Ramos (cell line): ENCODE results near the gene SAMD1.

ENCODE experiments used
- in situ Hi-C: fragments of 300-500 bp; cut with MboI; formaldehyde crosslinking; loops from one replicate; pipeline ENCODE4 v1.14.3; 2022; ENCODE audit warnings: low sequenced_read_pairs; ENCODE audit not compliant: unreplicated experiment

Gene SAMD1

DNA sequence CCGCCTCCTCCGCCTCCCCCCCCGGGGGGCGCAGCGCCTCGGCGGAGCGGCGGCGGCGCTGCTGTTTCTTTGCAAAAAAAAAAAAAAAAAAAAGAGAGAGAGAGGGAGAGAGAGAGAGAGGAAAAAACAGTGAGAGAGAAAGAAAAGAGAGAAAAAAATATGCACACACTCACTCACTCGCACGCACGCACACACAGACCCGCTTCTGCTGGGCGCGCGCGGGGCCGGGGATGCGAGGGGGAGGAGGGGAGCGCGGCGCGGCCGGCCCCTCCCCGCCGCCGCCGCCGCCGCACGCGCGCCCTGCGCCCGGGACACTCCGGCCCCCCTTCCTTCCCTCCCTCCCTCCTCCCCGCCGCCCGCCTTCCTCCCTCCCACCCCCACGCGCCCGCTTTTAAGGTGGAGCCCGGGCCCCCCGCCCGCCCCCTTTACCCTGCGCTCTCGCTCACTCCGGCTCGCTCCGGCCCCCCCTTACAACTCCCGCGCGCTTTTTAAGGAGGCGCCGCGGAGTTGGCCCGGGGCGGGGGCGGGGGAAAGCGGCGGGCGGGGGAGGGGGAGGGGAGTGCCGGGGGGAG, at the start of gene SAMD1:
Gene SAMD1, minus strand, starts transcription at position 243 of the 572 bp plus-strand sequence.
- in situ Hi-C loops: no loop called here

DNA sequence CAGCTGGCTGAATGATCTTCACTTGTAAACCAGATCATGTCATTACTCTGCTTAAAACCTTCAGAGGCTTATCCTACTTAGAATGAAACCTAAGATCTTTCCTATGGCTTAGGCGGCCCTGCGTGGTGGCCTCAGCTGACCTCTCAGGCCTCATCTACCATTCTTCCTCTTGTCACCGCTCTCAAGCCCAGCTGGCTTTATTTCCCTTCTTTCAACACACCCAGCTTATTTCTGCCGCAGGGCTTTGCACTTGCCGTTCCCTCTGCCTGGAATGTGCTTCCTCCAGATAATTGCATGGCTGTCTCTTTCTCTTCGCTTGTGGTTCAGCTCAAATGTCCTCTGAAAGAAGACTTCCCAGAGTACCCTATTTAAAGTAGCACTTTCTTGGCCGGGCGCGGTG, 49.4 kb upstream of the SAMD1 start:
- in situ Hi-C loops: no loop called here

DNA sequence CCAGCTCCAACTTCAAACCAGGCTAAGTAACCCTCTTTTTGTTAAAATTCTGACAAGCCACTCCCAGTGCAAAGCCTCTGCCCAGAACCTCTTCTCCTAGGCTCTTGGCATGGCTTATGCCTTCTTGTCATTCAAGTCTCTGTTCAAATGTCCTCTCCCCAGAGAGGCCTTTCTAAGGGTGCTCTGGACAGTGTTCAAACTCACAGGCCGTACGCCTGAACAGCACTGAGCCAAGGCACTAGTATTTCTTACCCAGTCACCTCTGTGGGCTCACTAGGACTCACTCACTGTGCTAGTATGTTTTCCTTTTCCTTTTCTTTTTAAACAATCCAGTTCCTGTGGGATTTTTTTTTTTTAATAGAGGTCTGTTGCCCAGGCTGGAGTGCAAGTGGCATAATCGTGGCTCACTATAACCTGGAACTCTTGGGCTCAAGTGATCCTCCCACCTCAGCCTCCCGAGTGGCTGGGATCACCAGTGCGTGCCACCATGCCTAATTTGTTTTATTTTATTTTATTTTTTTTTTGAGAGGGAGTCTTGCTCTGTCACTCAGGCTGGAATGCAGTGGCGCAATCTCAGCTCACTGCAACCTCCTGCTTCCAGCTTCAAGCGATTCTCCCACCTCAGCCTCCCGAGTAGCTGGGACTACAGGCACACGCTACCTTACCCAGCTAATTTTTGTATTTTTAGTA, 48.2 kb upstream of the SAMD1 start:
- in situ Hi-C loops: no loop called here

DNA sequence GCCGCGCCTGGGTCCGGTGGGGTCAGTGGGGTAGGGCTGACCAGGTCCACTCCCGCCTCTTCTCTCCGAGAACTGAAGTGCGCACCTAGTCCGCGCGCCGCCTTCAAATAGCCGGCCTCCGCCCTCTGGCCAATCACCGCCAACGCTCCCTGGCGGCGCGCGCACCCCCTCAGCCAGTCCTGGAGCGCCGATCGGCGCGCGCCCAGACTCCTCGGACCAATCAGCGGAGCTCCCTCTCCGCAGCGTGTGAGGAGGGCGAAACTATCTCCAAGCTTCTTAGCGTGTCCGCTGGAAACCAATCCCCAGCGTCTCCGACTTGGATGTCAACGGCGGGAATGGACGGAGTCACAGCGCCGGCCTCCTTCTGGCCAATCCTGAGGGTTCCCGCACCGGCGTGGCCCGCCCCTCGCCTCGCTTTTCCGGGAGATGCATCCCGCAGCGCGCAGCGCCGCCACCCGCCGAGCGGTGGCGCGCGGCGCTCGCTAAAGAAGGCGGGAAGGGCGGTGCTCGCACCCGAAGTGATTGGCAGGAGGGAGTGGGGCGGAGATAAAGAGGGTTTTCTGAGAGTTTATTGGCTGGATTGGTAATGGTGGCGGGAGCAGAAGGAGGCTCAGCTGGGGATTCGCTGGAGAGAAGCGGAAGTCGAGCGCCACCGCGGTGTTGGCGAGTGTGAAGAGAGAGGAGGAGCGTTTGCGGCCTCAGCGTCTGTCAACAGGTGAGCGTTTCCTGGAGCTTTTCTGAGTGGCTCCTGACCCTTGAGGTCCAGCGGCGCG, 46.1 kb upstream of the SAMD1 start, which contains the start of gene ASF1B:
Gene ASF1B, minus strand, starts transcription at position 81 of the 773 bp plus-strand sequence. CDS start 133 bp downstream, outside the sequence.
- in situ Hi-C loops: no loop called here

DNA sequence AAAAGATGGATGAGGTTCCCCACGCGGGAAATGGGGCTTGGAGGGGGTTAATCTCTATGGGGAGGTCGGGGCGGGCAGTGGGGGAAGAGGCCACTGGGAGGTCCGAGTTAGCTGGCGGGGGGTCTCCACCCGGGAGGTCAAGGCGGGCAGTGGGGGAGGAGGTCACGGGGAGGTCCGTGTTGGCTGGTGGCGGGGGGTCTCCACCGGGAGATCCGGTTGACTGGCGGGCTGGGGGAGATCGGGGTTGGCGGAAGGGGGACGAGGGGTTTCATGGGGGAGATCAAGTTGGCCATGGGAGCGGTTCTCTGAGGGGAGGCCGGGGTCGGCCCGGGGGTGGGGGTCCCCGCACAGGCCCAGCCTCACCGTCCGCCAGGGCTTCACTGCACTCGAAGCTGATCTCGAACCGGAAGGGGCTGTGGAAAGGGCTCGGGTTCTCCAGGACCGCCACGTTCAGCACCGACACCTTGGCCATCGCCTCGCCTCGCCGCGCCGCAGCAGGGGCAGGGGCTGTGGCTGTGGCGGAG, 45.5 kb upstream of the SAMD1 start:
- in situ Hi-C loops: no loop called here

DNA sequence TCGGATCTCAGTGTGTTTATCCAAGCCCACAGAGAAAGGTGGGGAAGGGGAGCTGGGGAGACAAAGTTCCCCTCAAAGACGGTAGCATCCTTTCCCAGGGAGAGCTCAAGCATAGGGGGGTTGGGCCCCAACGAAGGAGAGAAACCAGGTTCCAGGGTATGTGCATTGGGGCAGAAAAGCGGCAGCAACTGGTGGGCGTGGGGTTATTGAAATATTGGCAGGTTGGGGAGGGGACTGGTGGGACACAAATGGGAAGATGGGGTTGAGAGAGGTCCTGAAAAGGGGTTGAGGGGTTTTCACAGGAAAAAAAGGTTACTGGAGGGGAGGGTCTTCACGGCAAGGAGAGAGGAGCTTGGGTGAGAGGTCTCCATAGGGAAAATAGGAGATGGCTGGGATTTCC, 44.8 kb upstream of the SAMD1 start:
- in situ Hi-C loops: no loop called here

DNA sequence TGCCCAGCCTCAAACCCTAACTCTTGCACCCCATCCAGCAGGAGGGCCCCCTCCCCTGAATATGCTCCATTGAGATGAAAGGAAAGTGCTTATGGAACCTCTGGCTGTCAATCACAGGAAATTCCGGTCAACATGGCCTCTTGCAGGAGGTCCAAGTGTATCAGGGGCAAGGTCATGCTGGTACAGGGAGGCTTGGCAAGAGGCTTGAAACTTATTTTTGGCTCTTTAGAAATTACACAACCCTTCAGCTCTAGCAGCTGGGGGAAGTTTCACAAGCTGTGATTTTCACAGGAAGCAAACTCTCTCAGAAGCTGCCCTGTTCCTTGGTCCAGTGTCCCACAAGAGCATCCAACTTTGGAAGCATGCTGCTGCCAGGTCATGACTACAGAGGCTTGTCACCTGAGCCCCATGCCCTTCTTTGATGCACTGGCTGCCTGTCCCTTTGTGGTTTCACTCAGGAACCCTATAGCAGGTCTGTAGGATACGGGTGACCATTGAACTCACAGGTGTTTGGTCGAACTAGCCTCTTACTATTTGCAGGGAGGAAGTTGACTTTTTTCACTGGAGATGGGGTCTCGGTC, 37.5 kb upstream of the SAMD1 start:
- in situ Hi-C loops: no loop called here

DNA sequence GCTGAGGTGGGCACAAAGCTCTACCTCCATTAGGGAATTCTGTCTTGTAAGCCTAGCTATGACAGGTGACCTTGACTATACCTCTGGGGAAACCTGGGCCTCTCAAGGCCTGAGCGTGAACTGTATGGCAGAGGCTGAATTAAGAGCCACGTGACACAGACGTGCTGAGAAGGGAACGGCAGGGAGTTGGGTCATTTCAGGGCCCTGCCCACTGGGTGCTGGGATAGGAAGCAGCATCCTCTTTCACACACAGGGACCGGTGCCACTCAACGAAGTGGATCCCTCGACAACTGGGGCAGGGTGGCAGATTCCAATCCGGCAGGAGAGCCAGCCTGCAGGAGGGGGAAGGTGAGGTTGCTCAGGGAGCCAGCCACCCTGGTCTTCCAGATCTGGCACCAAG, 36.6 kb upstream of the SAMD1 start:
- in situ Hi-C loops: no loop called here

DNA sequence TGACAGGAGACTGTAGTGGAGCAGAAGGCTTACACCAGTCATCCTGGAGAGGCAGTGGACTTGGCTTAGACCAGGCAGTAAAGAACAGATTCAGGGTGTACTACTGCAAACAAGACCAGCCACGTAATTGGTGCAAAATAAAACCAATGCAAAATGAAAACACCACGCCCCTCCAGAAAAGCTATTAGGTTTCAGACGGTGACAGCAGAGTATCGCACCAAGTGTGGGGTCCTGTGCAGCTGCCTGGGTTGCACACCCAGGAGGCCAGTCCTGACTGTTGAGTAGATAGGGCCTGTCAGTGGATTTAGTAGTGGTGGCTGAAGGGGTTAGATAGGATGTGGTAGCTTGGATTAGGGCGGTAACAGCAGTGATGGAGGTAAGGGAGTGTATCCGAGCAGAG, 32.4 kb upstream of the SAMD1 start:
- in situ Hi-C loops: no loop called here

DNA sequence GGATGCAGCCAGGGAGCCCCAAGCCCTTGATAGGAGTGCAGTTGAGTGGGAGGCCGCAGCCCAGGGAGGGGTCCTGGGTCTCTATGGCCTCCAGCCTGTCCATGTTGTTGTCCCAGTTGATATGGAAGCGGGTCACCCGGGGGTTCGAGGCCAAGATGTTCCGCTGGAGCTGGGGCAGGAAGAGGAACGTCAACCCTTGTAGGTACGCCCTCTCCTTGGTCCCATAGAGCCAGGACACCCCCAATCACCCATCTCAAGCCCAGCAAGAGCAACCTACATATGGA, 29.9 kb upstream of the SAMD1 start:
- in situ Hi-C loops: no loop called here

DNA sequence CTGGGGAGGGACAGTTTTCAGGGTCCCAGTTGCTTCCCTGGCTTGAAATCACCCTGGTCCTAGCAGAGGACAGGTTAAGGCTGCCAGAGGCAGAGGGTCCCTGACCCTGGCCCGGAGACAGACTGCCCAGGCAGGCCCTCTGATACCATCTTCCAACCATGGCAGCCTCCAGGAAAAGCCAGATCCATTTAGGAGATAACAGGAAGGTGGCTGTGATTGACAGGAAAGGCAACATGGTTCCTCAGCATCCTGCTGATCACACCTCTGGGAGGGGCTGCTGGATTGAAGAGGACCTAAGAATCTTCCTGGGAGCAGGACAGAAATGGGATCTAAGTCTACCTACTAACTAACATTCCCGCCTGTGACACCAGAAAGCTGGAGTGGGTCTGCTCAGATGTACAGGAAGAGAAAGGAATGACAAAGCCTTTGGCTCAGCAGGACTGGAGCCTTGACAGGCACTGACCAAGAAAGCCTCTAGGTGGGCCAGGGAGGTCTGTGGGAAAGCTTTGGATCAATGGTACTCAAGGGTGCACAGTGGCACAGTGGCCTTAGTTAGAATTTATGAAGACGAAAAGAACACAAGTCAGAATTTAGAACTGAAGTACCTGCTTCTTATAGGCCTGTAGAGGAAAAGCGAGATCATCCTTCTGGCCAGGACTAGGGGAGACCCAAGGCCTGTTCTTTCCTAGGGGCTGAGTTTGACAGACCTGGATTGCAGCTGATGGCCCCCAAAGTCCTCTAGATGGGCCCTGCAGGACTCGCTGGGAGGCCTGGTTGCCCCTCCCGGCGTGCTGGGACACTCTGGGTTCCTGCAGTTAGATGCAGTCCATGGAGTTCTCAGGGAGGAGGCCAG, 29.3 kb upstream of the SAMD1 start:
- in situ Hi-C loops: no loop called here

DNA sequence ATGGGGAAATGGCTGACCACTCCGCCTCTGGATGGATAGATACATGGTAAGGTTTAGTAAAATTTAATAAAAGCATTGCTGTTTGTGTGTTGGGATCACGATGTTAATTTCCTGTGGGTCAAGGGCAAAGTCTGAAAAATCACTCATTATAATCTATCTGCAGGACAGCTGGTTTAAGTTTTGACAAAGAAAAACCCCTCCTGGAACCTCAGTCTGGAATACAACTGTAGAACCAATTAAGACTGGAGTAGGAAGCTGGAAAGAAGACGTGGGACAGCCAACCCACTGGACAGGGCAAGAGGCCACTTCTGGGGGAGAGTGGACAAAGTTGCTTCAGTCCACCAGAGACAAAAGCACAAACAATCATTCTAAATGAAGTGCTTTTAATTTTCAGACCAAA, 28.6 kb upstream of the SAMD1 start:
- in situ Hi-C loops: no loop called here

DNA sequence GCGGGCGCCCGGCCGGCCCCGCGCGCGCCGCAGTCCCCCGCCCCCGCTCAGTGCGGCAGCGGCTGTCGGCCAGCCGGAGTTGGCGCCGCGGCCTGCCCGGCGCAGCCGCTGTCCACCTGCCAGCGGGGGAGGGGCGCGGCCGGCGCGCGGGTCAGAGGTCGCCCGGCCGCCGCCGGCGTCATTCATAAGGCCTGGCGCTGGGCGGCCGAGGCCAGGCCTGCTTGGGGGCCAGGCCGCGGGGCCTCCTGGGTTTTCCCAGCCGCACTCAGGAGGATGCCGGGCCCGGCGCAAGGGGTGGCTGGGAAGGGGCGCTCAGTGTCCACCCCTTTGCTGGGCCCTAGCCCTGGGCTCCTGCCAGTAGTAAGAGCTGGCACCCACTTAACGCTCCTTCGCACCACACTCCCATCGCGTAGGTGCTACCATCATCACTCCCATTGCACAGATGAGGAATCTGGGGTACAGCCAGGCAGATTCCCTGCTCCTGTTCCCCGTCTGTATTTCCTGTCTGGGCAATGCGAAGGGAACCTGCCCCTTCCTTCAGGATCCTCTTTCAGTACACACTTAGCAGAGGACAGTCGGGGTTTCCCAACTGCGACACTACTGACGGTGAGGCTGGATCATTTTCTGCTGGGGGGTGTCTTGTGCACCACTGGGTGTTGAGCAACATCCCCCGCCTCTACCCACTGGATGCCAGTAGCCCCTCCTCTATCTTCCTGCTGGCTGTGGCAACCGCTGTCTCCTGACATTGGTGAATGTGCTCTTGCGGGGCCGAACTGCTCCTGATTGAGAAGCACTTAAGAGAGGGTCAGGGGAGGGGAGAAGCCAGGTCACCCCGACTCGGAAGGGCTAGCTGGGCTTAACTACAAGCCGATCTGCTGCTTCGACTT, 27.9 kb upstream of the SAMD1 start:
- in situ Hi-C loops: no loop called here

DNA sequence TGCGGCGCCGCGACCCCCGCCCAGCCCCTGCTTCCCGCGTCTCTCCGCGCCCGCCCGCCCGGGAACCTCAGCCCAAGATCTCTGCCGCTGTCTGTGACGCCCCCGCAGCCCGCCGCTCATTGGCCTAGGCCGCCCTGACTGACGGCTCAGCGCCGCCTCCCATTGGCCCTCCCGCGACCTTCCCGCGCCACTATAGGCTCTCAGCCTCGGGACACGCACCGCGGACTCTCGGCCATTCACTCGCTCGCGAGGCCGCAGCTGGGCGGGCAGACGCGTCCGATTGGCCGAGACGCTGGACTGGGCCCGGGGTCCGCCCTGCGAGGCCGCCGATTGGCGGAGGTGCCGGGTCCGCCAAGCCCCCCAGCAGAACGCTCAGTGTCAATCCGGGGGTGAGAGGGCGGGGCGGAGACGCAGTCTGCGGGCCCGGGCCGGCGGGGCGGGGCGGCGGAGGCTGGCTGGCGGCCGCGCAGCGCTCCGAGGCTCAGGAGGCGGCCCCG, 27.2 kb upstream of the SAMD1 start, which contains the start of gene PRKACA:
Gene PRKACA, minus strand, starts transcription at position 95 of the 497 bp plus-strand sequence. CDS start 215 bp downstream, outside the sequence.
- in situ Hi-C loops: no loop called here

DNA sequence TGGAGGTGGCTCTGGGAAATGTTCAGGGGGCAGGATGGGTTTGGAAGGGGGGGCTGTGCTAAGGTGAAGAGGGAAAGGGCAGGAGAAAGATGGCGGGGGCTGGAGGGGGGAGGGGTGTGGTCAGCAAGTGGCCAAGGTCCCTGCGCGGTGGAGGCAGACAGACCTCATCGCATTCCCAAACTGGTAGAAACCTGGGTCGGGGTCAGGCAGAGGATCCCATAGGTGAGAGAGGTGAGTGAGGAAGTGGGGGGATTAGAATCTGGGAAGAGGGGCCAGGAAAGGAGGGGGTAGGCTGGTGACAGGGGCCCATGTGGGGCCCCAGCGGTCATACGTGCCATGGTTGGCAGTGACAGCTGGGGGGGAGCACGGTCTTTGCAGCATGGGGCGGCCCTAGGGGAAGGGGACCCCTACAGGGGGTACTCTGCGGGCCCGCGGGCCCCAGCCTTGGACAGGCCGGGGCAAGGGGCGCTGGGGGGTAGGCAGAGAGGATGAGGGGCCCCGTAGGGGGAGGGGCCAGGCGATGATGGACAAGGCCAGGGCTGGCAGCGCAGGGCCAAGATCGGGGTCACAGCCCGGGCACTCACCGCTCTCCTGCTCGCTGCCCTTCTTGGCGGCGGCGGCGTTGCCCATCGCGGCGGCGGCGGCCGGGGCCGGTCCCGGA, 26.5 kb upstream of the SAMD1 start:
- in situ Hi-C loops: no loop called here

DNA sequence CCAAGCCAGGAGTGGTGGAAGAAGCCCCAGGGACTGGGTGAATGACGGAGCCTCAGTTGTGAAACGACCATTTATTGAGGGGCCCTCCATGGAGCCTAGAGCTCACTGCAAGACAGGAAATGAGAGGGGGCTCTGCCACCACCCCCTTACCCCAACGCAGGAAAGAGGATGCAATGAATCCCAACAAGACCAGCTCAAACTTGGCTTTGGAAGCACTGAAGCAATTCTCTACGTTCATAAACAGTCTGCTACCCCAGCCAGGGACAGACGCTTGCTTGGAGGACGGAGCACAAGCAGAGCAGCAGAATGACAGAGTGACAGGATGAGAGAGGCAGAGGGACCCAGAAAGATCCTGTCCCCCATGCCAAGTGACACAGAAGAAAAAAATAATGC, 26.0 kb upstream of the SAMD1 start:
- in situ Hi-C loops: no loop called here

DNA sequence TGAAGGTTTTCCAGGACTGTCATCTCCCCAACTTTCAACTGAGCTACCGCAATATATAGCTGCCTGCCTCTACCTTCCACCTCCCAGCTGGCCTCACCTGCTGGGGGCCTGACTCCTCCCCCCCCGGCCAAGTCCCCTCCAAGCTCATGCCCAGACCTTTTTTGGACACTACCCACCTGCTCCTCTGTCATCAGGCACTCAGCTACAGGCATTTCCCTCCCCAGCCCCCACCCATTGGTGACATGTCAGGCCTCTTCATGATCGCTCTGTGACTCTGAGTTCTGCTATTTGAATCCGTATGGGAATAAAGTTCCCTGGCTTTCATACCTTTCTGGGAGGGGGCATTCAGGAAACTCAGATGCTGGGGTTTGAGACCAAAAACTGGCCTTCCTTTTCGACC, 25.2 kb upstream of the SAMD1 start:
- in situ Hi-C loops: no loop called here

DNA sequence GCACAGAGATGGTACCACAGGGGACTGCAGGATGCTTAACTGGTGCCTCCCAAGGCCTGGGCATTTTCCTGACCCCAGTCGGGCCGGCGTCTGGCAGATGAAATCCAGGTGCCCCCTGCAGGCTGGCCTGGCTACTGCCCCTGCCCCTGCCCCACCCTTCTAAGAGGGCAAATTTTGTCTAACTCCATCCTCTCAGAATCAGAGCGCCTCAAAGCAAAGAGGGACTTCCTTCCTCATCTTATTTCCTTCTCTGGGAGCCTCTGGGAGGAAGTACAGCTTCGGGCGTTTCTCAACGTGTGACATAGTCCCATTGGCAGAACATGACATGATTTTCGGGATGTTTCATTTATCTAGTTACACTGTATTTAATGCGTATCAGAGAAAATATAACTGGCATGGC, 24.3 kb upstream of the SAMD1 start:
- in situ Hi-C loops: no loop called here
